Hepatocyte (in vitro differentiated cells): ENCODE results near the gene GRB10. TPM values are rescaled to one million over a fixed set of nuclear protein-coding genes. Genes with fewer than 3 reads are reported as not detected.
A peak's percentile ranks its signal among the peaks of the same experiment; 100 is the strongest.

Experiments used
- DNase-seq: peaks from one replicate; pipeline ENCODE4 v3.0.0-alpha.2; 2016; ENCODE audit warnings: low spot score
- H2AFZ ChIP-seq: fragments of 200-600 bp; sonication (generic); 2 replicates; pipeline ENCODE4 v1.6.0; 2016; ENCODE audit warnings: antibody characterized with exemption, mild to moderate bottlenecking
- H3K27ac ChIP-seq: fragments of 200-600 bp; sonication (generic); 2 replicates; pipeline ENCODE4 v1.5.1; 2016; ENCODE audit warnings: mild to moderate bottlenecking
- H3K27me3 ChIP-seq: fragments of 200-600 bp; sonication (generic); 2 replicates; pipeline ENCODE4 v1.6.1; 2016
- H3K36me3 ChIP-seq: fragments of 200-600 bp; sonication (generic); replicated peaks from 2 replicates; pipeline ENCODE4 v1.5.1; 2016; ENCODE audit warnings: low read depth; ENCODE audit not compliant: insufficient read depth
- H3K4me1 ChIP-seq: fragments of 200-600 bp; sonication (generic); 2 replicates; pipeline ENCODE4 v1.5.1; 2016; ENCODE audit warnings: mild to moderate bottlenecking, moderate library complexity; ENCODE audit not compliant: insufficient read depth
- H3K4me2 ChIP-seq: fragments of 200-600 bp; sonication (generic); 2 replicates; pipeline ENCODE4 v1.6.0; 2016
- H3K4me3 ChIP-seq: fragments of 200-600 bp; sonication (generic); 2 replicates; pipeline ENCODE4 v1.5.1; 2016; ENCODE audit warnings: mild to moderate bottlenecking
- H3K79me2 ChIP-seq: fragments of 200-600 bp; sonication (generic); 2 replicates; pipeline ENCODE4 v1.6.0; 2017; ENCODE audit warnings: mild to moderate bottlenecking
- H3K9me2 ChIP-seq: fragments of 200-600 bp; sonication (generic); replicated peaks from 2 replicates; pipeline ENCODE4 v1.6.0; 2017; ENCODE audit warnings: mild to moderate bottlenecking; ENCODE audit not compliant: insufficient read depth
- H3K9me3 ChIP-seq: fragments of 200-600 bp; sonication (generic); 2 replicates; pipeline ENCODE4 v1.5.1; 2016; ENCODE audit warnings: low read depth, mild to moderate bottlenecking
- H4K20me1 ChIP-seq: fragments of 200-600 bp; sonication (generic); 2 replicates; pipeline ENCODE4 v1.6.0; 2016; ENCODE audit warnings: mild to moderate bottlenecking; ENCODE audit not compliant: insufficient read depth, poor library complexity, severe bottlenecking
- EZH2 ChIP-seq: fragments of 200-600 bp; sonication (generic); IDR thresholded peaks from 2 replicates; pipeline ENCODE4 v1.6.1; 2016; ENCODE audit warnings: antibody characterized with exemption, mild to moderate bottlenecking, borderline replicate concordance
- EZH2phosphoT487 ChIP-seq: fragments of 200-600 bp; sonication (generic); IDR thresholded peaks from one replicate; pipeline ENCODE4 v1.6.1; 2018; ENCODE audit warnings: antibody characterized with exemption, mild to moderate bottlenecking, low read depth, moderate library complexity; ENCODE audit not compliant: unreplicated experiment, severe bottlenecking
- WGBS: methylation state at CpG from one replicate; pipeline ENCODE4 v1.1.6; 2016; ENCODE audit warnings: low lambda C conversion rate; ENCODE audit errors: missing lambda C conversion rate; 5-methylcytosine and 5-hydroxymethylcytosine counted together
- polyA plus RNA-seq: library from polyadenylated mRNA; unstranded; fragments of >200 nt; fragmentation: Nextera tagmentation; extraction: Ambion mirVana; gene quantifications from 2 replicates; pipeline ENCODE4 v1.2.1, GENCODE V29; 2016
- total RNA-seq: library from RNA; depleted of rRNA; stranded (reverse); fragments of >200 nt; gene quantifications from 2 replicates; pipeline ENCODE4 v1.2.3, GENCODE V29; 2014
- TF ChIP-seq, protein P1 (sequence below): fragments of 200-600 bp; sonication (generic); IDR thresholded peaks from 2 replicates; pipeline ENCODE4 v1.5.1; 2016; ENCODE audit warnings: antibody characterized with exemption, mild to moderate bottlenecking; ENCODE audit not compliant: poor library complexity

The GRB10 gene
- total and polyA plus RNA-seq, 2 experiments from 2014 or later, result 47.6 to 65.9 TPM

DNA sequence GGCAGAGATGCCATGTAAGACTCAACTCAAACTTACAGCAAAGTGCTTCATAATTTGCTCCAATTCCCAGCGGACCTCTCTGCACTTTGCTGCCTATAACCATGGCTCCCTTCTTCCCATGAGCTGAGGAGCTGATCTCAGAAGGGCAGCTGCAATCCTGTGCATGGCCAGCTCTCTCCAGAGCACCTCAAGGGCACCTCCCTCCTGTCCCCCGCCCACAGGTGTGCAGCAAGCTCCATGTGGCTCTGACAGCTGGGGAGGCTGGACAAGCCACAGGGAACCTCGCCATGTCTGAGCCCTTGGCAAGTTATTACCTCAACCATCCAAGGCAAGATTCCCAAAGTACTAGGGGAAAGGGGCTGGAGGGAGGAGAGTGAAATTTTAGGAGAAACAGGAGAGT is 156.4 kb downstream of the GRB10 start:
- Histone ChIP-seq H4K20me1 (no peaks in the 10 kb centered on the region), H3K4me3 (no peak overlapping the region), H3K4me1 (peaks cover 5% of the 10 kb centered on the region), H3K36me3 (no peaks in the 10 kb centered on the region), H3K9me3 (no peaks in the 10 kb centered on the region), H3K27ac (no peak overlapping the region), H2AFZ (no peak overlapping the region), H3K9me2 (no peaks in the 10 kb centered on the region), H3K79me2 (peaks cover 19% of the 10 kb centered on the region), H3K4me2 (no peak overlapping the region), H3K27me3 (no peaks in the 10 kb centered on the region)
- WGBS, result 94% methylated on average over 3 of the region's 3 CpGs
- TF ChIP-seq EZH2phosphoT487 (no peak), EZH2 (no peak)
- TF ChIP-seq, protein P1, sequence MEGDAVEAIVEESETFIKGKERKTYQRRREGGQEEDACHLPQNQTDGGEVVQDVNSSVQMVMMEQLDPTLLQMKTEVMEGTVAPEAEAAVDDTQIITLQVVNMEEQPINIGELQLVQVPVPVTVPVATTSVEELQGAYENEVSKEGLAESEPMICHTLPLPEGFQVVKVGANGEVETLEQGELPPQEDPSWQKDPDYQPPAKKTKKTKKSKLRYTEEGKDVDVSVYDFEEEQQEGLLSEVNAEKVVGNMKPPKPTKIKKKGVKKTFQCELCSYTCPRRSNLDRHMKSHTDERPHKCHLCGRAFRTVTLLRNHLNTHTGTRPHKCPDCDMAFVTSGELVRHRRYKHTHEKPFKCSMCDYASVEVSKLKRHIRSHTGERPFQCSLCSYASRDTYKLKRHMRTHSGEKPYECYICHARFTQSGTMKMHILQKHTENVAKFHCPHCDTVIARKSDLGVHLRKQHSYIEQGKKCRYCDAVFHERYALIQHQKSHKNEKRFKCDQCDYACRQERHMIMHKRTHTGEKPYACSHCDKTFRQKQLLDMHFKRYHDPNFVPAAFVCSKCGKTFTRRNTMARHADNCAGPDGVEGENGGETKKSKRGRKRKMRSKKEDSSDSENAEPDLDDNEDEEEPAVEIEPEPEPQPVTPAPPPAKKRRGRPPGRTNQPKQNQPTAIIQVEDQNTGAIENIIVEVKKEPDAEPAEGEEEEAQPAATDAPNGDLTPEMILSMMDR, result no peak
- DNase-seq, result no peak

DNA sequence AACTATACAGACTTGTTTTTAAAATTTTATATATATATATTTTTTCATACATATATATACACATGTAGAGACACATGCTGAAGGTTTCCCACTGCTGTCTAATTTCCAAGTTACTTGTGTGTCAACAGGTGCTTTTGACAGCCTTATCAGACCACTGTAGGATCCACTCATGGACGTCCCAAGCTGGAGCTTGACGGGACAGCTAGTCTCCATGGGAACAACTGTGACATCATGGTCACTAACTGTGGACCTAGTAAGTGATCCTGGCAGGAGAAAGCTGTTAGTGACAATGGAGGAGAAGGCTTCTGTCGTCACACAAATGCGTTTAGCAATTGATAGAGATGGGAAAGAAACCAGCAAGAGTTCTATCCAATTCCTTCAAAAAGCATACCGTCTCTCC is 157.3 kb downstream of the GRB10 start:
- Histone ChIP-seq H3K9me2 (no peaks in the 10 kb centered on the region), H3K4me2 (no peak overlapping the region), H3K4me1 (peaks cover 5% of the 10 kb centered on the region), H3K27me3 (no peaks in the 10 kb centered on the region), H3K36me3 (no peaks in the 10 kb centered on the region), H3K27ac (no peak overlapping the region), H2AFZ (no peak overlapping the region), H3K4me3 (no peak overlapping the region), H3K9me3 (no peaks in the 10 kb centered on the region), H3K79me2 (peaks cover 12% of the 10 kb centered on the region), H4K20me1 (no peaks in the 10 kb centered on the region)
- DNase-seq, result no peak
- TF ChIP-seq EZH2phosphoT487, result no peak
- TF ChIP-seq EZH2, result no peak
- WGBS, result 94% methylated on average over 5 of the region's 5 CpGs

DNA sequence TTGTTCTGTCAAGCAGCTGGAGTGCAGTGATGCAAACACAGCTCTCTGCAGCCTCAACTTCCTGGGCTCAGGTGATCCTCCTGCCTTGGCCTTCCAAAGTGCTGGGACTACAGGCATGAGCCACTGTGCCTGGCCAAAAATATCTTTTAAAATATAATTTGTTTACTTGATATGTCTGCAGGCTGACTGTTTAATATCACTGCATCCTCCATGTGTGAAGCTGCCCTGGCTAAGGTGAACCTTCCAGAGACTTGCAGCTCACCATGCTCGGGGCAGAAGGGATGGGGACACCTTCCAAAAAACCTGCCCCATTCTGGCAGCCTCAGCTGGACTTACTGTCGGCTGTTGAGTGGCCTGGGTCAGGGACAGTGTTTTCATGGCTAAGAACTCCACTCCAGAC is 159.9 kb downstream of the GRB10 start:
- Histone ChIP-seq H3K36me3 (no peaks in the 10 kb centered on the region), H3K4me2 (no peak overlapping the region), H3K9me3 (no peaks in the 10 kb centered on the region), H3K4me1 (peaks cover 5% of the 10 kb centered on the region), H3K9me2 (no peaks in the 10 kb centered on the region), H3K79me2 (peaks cover 3% of the 10 kb centered on the region), H4K20me1 (no peaks in the 10 kb centered on the region), H3K27ac (no peak overlapping the region), H3K27me3 (no peaks in the 10 kb centered on the region), H3K4me3 (no peak overlapping the region), H2AFZ (no peak overlapping the region)
- no peak for DNase-seq
- TF ChIP-seq, protein P1, result no peak
- TF ChIP-seq EZH2 (no peak), EZH2phosphoT487 (no peak)
- WGBS, result 93% methylated on average over 2 of the region's 2 CpGs

DNA sequence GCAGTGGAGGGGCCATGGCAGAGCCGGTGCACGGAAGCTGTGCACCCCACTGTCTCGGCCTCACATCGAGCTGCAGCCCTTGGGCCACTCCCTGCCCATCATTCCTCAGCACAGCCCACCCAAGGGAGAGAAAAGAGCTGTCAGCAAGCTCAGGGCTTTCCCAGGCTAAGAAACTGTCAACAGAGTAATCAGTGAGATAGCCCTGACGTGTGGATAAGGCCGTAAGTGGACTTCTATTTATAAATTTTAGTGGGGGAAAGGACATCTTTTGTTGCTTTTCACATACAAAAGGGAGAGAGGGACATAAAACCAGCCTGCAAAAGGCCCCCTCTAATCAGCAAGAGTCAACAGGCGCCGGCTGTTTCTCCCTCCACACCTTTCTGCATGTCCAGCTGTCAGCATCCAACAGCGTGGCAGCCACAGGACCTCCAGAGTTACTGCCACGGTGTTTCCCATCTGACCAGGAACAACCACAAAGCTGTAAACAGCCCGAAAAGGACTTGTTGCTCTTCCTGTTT is 160.7 kb downstream of the GRB10 start:
- peaks cover 5% of the 10 kb centered on the region for H3K4me1 ChIP-seq
- H3K79me2 ChIP-seq, result peaks cover 3% of the 10 kb centered on the region
- no peaks in the 10 kb centered on the region for H3K27me3 ChIP-seq
- 71% methylated on average over 11 of the region's 11 CpGs for WGBS
- no peak overlapping the region for H3K4me3 ChIP-seq
- peak overlapping the region; percentile 20 for H3K27ac ChIP-seq
- TF ChIP-seq, protein P1, result no peak
- no peak overlapping the region for H2AFZ ChIP-seq
- no peaks in the 10 kb centered on the region for H4K20me1 ChIP-seq
- H3K4me2 ChIP-seq, result no peak overlapping the region
- H3K9me3 ChIP-seq, result no peaks in the 10 kb centered on the region
- H3K9me2 ChIP-seq, result no peaks in the 10 kb centered on the region
- H3K36me3 ChIP-seq, result no peaks in the 10 kb centered on the region
- no peak for DNase-seq
